AG04450 (cell line): Measurements from ENCODE around the gene FOXG1. TPM values are rescaled to one million over a fixed set of nuclear protein-coding genes. Genes with fewer than 3 reads are reported as not detected.

Experiments
- CTCF ChIA-PET: fragments of 300-600, 350-600 bp; formaldehyde crosslinking; extraction: SDS; loops from one replicate; lab custom pipeline; 2022; ENCODE audit warnings: antibody characterized with exemption, inconsistent platforms; lab: Charles Lee
- POLR2A ChIA-PET: fragments of 350-600 bp; formaldehyde crosslinking; extraction: SDS; loops from one replicate; lab custom pipeline; 2021; ENCODE audit warnings: antibody characterized with exemption, inconsistent platforms; lab: Yijun Ruan, JAX
- DNase-seq: peaks from one replicate; pipeline ENCODE4 v3.0.0-alpha.2; 2011; ENCODE audit warnings: low read depth, low spot score
- H3K27ac ChIP-seq: one replicate; pipeline ENCODE4 v1.5.1; 2012; ENCODE audit warnings: low read depth, low read length, control low read depth
- H3K27me3 ChIP-seq: one replicate; pipeline ENCODE4 v1.6.0; 2012; ENCODE audit warnings: low read length; ENCODE audit not compliant: control insufficient read depth, insufficient read depth
- H3K4me3 ChIP-seq: 2 replicates; pipeline ENCODE4 v1.5.1; 2011; ENCODE audit warnings: mild to moderate bottlenecking, low read depth, low read length, control low read depth
- H3K9me3 ChIP-seq: 2 replicates; pipeline ENCODE4 v1.5.1; 2012; ENCODE audit warnings: low read length; ENCODE audit not compliant: control insufficient read depth, insufficient read depth
- CTCF ChIP-seq: IDR thresholded peaks from 2 replicates; pipeline ENCODE4 v1.5.1; 2011; ENCODE audit warnings: low read depth, low read length, control low read depth, inconsistent platforms
- polyA plus RNA-seq: library from polyadenylated mRNA; depleted of rRNA; stranded (reverse); fragments of >200 nt; gene quantifications from 2 replicates; pipeline ENCODE4 v1.2.3, GENCODE V29; 2011

Gene FOXG1
- polyA plus RNA-seq, 1 experiment = not detected

GRCh38 chr14:28783664-28784063, 17.1 kb downstream of the FOXG1 start:
- Histone ChIP-seq H3K4me3 (no peak overlapping the region), H3K9me3 (peaks cover 11% of the 10 kb centered on the region; the same call in 1 of the 2 replicates), H3K27me3 (peaks cover 31% of the 10 kb centered on the region), H3K27ac (no peak overlapping the region)
- ChIA-PET POLR2A (no interaction called here), CTCF (interaction anchor here (1.0 kb wide), 1 partner anchor 27 kb away, joined by 3 read pairs; no protein-coding TSS in a partner anchor)
- no peak for DNase-seq
- TF ChIP-seq CTCF = no peak

DNA sequence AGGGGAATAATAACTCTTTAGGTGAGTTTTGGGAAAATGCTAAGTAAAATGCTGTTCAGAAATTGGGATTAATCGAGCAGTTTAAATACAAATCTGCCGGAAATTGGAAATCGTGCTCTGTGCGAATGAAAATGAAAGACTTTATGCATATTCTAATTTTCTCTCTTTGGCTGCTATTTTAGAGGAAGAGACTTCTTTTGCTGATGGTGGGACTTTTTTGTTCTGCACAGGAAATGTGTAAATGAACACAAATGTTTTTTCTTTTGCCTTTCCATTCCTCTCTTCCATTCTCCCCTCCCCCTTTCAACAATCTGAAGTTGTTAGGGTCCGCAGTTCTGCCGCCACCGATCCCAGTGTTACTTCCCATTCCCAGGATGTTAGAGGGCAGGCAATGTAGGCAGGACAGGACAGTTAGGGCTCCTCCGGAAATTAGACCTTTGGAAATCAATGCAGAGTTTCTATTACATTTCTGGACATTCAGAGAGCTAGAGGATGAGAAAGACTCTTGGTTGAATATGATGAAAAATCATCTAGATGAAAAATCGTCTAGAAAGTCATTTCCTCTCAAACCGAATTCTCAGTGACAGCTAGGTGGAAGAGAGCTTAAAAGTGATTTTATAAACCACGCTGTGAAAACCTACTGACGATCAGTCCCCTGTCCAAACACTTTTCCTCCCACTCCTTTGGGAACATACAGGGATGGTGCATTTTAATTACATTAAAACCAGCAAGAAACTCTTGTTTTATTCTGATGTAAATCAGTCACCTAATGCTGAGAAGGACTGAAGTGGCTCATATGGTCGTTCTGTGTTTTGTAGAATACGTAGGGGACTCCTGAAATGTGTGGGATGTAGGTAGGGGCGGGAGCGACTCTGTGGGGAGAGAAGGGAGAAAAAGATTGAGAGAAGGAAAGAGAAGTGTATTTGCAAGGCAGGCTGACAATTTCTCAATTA, 17.8 kb downstream of the FOXG1 start:
- CTCF ChIA-PET = interaction anchor here (0.5 kb wide), 1 partner anchor 35 kb away, joined by 3 read pairs; no protein-coding TSS in a partner anchor
- POLR2A ChIA-PET = no interaction called here
- Histone ChIP-seq H3K4me3 (no peak overlapping the region), H3K27me3 (peaks cover 31% of the 10 kb centered on the region), H3K27ac (no peak overlapping the region), H3K9me3 (peaks cover 11% of the 10 kb centered on the region; the same call in 1 of the 2 replicates)
- no peak for DNase-seq
- TF ChIP-seq CTCF = no peak

- peaks cover 31% of the 10 kb centered on the region for H3K27me3 ChIP-seq
- POLR2A ChIA-PET = no interaction called here
Observed at GRCh38 chr14:28785096-28785952, 18.7 kb downstream of the FOXG1 start.

DNA sequence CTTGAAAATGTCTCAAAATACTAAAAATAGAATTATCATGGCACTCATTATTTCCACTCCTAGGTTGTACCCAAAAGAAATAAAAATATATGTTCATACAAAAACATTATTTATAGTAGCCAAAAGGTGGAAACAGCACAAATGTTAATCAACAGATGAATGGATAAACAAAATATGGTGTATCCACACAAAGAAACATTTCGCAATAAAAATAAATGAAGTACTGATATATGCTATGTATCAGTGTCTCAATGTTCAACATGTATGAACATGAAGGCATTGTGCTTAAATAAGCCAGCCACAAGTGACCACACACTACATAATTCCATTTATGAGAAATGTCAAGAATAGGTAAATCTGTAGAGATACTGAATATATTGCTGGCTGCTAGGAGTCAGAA, 40.9 kb downstream of the FOXG1 start:
- ChIA-PET CTCF (no interaction called here), POLR2A (no interaction called here)
- DNase-seq = no peak
- no peak for TF ChIP-seq CTCF
- Histone ChIP-seq H3K4me3 (no peak overlapping the region), H3K9me3 (no peaks in the 10 kb centered on the region), H3K27me3 (no peaks in the 10 kb centered on the region), H3K27ac (no peak overlapping the region)

More at GRCh38 chr14:28785096-28785952, 18.7 kb downstream of the FOXG1 start:
- DNase-seq = no peak
- H3K4me3 ChIP-seq = peak overlapping the region; percentile 46
- H3K9me3 ChIP-seq = peaks cover 11% of the 10 kb centered on the region; the same call in 1 of the 2 replicates
- no peak for TF ChIP-seq CTCF
- H3K27ac ChIP-seq = no peak overlapping the region
- CTCF ChIA-PET = no interaction called here
